ENCODE data around the gene SERPIND1.
"Not testable (repeated sequence)": the region's sequence is repeated elsewhere in the genome, so short reads cannot be mapped to it uniquely, and the experiment has no call there.

The SERPIND1 gene

GRCh38 chr22:20815477-20816050, 41.7 kb downstream of the SERPIND1 start:
- DNase-seq (ENCODE audit: low read depth) = no peak

DNA sequence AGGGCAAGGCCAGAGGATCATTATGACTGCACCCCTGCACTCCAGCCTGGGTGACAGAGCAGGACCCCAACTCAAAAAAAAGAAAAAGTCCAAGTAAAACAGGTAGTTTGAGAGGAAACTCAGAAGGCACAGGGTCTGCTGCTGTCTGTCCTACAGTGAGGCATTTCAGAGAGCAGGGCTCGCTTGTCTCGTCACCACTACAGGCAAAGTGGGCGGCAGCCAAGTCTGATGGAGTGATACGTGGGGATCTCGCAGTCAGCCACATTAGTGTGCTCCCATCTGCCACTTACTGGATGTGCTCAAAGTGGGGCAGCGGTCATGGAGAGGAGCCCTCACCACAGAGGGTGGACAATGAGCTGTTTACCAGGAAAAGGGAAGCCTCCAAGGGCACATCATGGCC, 42.6 kb downstream of the SERPIND1 start:
- no peak for DNase-seq (ENCODE audit: low read depth)

DNA sequence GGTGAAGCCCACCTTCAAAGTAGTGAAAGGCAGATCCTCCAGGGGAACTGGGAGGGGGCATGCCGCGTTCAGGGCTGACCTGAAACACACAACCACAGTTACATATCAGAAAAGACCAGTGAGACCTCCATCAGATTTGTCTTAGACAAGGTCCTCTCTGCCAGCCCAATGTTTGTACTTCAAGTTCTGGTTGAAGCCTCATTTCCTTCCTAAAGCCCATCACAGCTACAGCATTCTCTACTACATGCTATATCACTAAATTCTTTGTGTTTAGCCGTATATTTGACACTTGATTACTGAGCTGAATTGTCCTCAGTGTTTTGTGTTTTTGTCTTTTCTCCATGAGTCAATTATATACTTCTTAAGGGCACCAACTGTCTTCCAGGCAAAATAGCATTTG, 44.6 kb downstream of the SERPIND1 start:
- no peak for DNase-seq (ENCODE audit: low read depth)

GRCh38 chr22:20819471-20819870, 45.6 kb downstream of the SERPIND1 start:
- no peak for DNase-seq (ENCODE audit: low read depth)

- not testable (repeated sequence) for DNase-seq (ENCODE audit: low read depth)
Measured at GRCh38 chr22:20821717-20822239, 47.9 kb downstream of the SERPIND1 start.

DNA sequence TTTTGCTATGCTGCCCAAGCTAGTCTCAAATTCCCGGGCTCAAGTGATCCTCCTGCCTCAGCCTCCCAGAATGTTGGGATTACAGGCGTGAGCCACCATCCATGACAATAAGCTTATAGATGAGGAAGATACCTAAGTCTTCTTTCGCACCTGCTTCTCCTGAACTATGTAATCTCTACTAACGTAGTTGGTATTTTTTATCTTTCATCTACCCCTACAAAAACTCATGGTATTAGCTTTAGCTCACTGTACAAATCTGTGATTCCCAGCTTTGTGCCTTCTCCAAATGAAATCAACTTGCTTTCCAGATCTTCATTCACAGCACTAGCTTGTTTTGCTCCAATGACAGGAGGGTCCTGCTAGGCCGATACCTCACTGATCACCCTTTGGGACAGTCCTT, 48.3 kb downstream of the SERPIND1 start:
- DNase-seq (ENCODE audit: low read depth) = no peak

DNA sequence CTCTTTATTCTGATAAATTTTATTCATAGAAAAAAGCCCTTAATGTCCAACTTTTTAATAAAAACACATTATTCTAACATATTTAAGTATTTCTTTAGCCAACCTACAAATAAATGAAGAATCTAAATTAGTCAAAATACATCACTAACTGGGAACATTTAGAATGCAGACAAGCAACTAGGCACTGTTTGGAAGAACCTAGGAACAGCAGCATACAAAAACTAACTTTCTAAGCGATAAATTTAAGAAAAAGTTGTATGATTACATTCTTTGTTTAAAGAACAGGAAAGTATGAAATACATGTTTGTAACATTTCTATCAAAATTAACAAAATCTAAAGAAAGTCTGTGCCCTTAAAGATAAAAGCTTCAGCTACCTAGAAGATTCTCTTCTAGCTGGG, 49.4 kb downstream of the SERPIND1 start:
- no peak for DNase-seq (ENCODE audit: low read depth)

DNA sequence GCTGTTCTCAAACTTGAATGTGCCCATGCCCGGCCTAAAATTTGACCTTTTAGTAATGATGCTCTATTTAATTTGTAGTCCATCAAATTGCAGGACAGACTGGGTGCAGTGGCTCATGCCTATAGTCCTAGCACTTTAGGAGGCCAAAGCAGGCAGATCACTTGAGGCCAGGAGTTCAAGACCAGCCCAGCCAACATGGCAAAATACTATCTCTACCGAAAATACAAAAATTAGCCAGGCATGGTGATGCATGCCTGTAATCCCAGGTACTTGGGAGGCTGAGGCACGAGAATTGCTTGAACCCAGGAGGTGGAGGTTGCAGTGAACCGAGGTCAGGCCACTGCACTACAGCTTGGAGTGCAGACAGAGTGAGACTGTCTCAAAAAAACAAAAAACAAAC, 51.3 kb downstream of the SERPIND1 start:
- DNase-seq (ENCODE audit: low read depth) = not testable (repeated sequence)

DNA sequence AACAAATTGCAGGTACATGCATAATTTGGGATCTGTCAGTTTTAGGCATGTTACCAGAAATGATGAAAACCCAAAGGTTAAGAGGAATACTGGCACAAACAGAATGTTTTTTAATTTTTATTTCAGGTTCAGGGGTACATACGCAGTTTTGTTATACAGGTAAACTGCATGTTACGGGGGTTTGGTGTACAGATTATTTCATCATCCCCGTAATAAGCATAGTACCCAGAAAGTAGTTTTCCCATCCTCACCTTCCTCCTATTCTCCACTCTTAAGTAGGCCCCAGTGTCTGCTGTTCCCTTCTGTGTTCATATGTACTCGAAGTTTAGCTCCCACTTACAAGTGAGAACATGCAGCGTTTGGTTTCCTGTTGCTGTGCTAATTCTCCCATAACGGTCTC, 51.7 kb downstream of the SERPIND1 start:
- DNase-seq (ENCODE audit: low read depth) = no peak

GRCh38 chr22:20826373-20827152, 52.6 kb downstream of the SERPIND1 start:
- DNase-seq (ENCODE audit: low read depth) = not testable (repeated sequence)

DNA sequence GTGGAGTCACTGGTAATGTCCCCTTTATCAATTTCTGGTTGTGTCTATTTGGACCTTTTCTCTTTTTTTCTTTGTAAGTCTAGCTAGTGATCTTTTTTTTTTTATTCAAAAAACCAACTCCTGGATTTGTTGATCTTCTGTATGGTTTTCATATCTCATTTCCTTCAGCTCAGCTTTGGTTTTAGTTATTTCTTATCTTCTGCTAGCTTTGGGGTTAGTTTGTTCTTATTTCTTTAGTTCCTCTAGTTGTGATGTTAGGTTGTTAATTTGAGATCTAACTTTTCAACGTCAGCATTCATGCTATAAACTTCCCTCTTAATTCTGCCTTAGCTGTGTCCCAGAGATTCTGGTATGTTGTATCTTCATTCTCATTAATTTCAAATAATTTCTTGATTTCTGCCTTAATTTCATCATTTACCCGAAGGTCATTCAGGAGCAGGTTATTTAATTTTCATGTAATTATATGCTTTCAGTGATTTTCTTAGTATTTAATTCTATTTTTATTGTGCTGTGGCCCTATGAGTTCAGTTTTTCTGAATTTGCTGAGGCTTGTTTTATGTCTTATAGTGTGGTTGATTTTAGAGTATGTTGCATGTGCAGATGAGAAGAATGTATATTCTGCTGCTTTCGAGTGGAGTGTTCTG, 55.7 kb downstream of the SERPIND1 start:
- DNase-seq (ENCODE audit: low read depth) = no peak

- DNase-seq (ENCODE audit: low read depth) = no peak
Measured at GRCh38 chr22:20833225-20833665, 59.3 kb downstream of the SERPIND1 start.

DNA sequence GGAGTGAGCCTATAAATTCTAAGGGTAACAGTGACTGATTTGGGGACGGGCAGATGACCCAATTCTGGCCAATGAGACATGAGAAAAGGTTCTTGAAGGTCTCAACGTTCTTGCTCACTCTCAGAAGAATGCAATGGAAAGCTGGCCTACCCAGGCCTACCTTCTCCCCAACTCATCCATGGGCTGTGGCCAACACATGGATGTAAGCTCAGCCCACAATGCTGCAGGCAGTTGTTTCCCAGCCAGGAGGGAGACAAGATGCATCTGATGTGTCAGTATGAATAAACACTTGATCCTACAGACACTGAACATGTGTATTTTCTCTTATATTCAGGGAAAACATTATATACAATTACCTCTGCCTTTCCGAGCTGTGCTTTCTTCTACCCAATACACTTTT, 60.3 kb downstream of the SERPIND1 start:
- DNase-seq (ENCODE audit: low read depth) = no peak

- no peak for DNase-seq (ENCODE audit: low read depth)
Measured at GRCh38 chr22:20834725-20835124, 60.8 kb downstream of the SERPIND1 start.

Data from GM04504 (cell line).